ENCODE results near the gene SEC31B. TPM values are rescaled to one million over a fixed set of nuclear protein-coding genes. Genes with fewer than 3 reads are reported as not detected.

The SEC31B gene
- total RNA-seq, 4 donors from 2014 or later: 12.7 to 24.9 (median 17.5) TPM

DNA sequence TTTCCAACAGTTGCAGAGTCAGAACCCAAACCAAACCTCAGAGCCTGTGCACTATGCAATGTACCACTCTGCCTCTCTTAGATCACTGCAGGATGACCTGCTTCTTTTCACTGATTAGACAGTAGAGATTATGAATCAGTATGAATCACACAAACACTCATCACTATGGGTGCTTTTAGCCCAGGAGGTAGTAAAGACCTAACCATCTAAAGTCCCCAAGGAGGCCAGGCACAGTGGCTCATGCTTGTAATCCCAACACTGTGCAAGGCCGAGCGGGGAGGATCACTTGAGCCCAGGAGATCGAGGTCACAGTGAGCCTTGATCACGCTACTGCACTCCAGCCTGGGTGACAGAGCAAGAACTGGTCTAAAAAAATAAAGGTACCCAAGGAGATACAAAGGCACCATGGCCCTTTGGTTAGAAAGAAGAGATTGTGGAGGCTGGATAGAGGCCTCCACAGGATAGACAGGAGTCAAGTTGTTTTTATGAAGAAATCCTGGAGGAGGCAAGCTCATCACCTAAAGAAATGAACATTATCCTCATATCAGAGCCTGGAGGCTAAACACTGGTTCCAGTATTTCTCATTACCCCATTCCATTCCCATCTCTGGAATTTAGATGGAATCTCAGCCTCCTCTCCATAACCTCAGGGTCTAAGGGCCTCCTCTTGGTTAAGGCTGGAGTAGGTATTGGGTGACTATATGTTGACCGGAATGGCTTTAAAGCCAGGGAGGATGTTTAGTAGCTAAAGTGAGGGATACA lies 12.9 kb downstream of the SEC31B start:
- no peak for DNase-seq (ENCODE audit: low spot score in 2 of 2)
- 97 to 98% methylated on average over 5 of the region's 5 CpGs for WGBS, 2 donors
- Histone ChIP-seq H3K27ac (no peak overlapping the region), H3K36me3 (peaks cover 0 to 94% (median 4%) of the 10 kb centered on the region in 3 donors), H3K9me3 (no peaks in the 10 kb centered on the region), H3K4me3 (no peak overlapping the region), H3K27me3 (no peaks in the 10 kb centered on the region), H3K4me1 (no peaks in the 10 kb centered on the region)
- TF ChIP-seq POLR2A (IDR thresholded peaks at IDR 0.05): no peak
- no peak for TF ChIP-seq EP300 (IDR thresholded peaks at IDR 0.05)
- TF ChIP-seq, protein P1, sequence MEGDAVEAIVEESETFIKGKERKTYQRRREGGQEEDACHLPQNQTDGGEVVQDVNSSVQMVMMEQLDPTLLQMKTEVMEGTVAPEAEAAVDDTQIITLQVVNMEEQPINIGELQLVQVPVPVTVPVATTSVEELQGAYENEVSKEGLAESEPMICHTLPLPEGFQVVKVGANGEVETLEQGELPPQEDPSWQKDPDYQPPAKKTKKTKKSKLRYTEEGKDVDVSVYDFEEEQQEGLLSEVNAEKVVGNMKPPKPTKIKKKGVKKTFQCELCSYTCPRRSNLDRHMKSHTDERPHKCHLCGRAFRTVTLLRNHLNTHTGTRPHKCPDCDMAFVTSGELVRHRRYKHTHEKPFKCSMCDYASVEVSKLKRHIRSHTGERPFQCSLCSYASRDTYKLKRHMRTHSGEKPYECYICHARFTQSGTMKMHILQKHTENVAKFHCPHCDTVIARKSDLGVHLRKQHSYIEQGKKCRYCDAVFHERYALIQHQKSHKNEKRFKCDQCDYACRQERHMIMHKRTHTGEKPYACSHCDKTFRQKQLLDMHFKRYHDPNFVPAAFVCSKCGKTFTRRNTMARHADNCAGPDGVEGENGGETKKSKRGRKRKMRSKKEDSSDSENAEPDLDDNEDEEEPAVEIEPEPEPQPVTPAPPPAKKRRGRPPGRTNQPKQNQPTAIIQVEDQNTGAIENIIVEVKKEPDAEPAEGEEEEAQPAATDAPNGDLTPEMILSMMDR (IDR thresholded peaks at IDR 0.05): no peak

DNA sequence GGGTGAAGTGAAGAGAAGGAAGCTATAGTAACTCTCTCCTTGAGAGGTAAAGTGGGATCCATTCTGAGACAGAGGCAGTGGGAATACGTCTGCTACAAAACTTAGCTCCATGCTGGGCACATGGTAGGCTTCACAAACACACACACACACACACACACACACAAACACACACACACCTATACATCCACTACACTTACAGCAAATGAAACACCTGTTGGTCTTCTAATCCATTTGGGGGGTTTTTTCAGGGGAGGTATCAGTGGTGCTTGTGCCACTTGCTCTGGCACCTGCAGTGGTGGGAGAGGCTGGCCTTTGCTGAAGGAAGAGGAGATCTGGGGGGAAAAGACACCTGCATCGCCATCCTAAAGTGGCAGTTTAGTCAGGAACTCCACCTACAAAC lies 14.5 kb downstream of the SEC31B start:
- H3K27me3 ChIP-seq: no peaks in the 10 kb centered on the region
- no peaks in the 10 kb centered on the region for H3K9me3 ChIP-seq
- 96 to 97% methylated on average over 2 of the region's 2 CpGs for WGBS, 2 donors
- TF ChIP-seq, protein P1 (IDR thresholded peaks at IDR 0.05): no peak
- TF ChIP-seq EP300 (IDR thresholded peaks at IDR 0.05) (no peak), POLR2A (IDR thresholded peaks at IDR 0.05) (no peak)
- peaks cover 0 to 94% (median 4%) of the 10 kb centered on the region in 3 donors for H3K36me3 ChIP-seq
- no peak overlapping the region for H3K27ac ChIP-seq
- H3K4me1 ChIP-seq: no peaks in the 10 kb centered on the region
- DNase-seq (ENCODE audit: low spot score in 2 of 2): no peak
- no peak overlapping the region for H3K4me3 ChIP-seq

DNA sequence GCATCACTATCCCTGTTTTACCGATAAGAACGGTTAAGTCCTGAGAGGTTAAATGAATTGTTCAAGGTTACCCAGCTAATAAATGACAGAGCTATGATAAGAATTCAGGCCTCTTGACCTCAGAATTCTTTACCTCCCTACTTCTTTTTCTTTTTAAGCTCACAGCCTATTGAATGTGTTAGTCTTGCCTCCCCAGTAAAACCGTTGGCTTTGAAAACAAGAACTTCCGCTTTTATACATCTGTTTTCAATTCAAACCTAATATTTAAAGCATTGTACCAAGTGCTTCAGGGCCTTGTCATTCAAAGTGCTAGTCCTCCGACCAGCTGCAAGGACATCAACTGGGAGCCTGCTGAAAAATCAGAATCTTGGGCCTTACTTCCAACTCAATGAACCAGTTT lies 15.6 kb downstream of the SEC31B start:
- TF ChIP-seq, protein P1 (IDR thresholded peaks at IDR 0.05): no peak
- TF ChIP-seq EP300 (IDR thresholded peaks at IDR 0.05): no peak
- TF ChIP-seq POLR2A (IDR thresholded peaks at IDR 0.05): no peak
- Histone ChIP-seq H3K4me1 (no peaks in the 10 kb centered on the region), H3K36me3 (peaks cover 0 to 96% (median 4%) of the 10 kb centered on the region in 3 donors), H3K27ac (no peak overlapping the region), H3K9me3 (no peaks in the 10 kb centered on the region), H3K4me3 (no peak overlapping the region), H3K27me3 (no peaks in the 10 kb centered on the region)
- DNase-seq (ENCODE audit: low spot score in 2 of 2): no peak
- 31 to 37% methylated on average over 5 of the region's 5 CpGs for WGBS, 2 donors

DNA sequence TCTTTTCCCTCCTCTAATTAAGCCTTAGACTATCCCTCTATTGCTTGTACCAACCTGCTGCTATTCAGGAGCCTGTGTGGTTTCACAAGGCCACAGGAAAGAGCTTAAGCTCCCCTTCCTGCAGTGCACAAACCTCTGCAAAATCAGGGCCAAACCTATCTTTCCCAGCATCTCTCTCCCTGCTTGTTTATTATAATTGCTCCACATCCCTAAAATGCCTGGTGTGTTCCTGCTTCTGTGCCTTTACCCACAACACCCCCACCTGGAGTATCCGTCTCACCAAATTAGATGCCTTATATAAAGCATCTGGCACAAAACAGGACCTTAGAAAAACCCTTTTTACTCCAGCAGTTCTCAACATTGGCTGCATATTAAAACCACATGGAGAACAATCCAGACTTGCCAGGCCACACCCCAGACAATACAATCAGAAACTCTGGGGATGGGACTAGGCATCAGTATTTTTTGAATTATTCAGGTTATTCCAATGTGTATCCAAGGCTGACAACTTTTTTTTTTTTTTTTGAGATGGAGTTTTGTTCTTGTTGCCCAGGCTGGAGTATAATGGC lies 16.7 kb downstream of the SEC31B start:
- peaks cover 0 to 96% (median 11%) of the 10 kb centered on the region in 3 donors for H3K36me3 ChIP-seq

DNA sequence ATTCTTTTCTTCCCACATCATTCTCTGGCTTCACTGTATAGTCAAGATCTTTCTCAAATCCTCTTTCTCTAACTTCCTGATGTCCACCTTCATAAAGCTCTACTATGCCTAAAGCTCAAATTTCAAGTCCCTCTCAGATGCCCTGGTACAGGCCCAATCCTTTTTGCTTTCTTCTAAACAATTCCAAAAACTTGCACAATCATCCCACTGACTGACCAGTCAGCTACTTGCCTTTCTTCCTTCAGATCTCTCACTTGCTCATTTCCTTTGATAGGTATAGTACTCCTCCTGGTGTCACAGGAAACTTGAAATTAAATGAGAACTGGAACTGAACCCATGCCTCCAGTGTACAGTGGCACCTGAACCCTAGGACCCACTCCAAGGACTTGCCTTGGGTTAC lies 18.2 kb downstream of the SEC31B start:
- Histone ChIP-seq H3K4me1 (no peaks in the 10 kb centered on the region), H3K36me3 (peaks cover 0 to 96% (median 12%) of the 10 kb centered on the region in 3 donors)
- TF ChIP-seq EP300 (IDR thresholded peaks at IDR 0.05) (no peak), POLR2A (IDR thresholded peaks at IDR 0.05) (no peak)
- TF ChIP-seq, protein P1 (IDR thresholded peaks at IDR 0.05): no peak

More for the DNA sequence above, 16.7 kb downstream of the SEC31B start:
- 71 to 75% methylated on average over 1 of the region's 1 CpG for WGBS, 2 donors
- TF ChIP-seq, protein P1 (IDR thresholded peaks at IDR 0.05): no peak
- no peak for TF ChIP-seq EP300 (IDR thresholded peaks at IDR 0.05)
- TF ChIP-seq POLR2A (IDR thresholded peaks at IDR 0.05): no peak
- H3K27me3 ChIP-seq: no peaks in the 10 kb centered on the region
- H3K9me3 ChIP-seq: no peaks in the 10 kb centered on the region
- H3K4me1 ChIP-seq: no peaks in the 10 kb centered on the region
- H3K4me3 ChIP-seq: no peak overlapping the region
- DNase-seq (ENCODE audit: low spot score in 2 of 2): no peak
- H3K27ac ChIP-seq: no peak overlapping the region

More for the DNA sequence above, 18.2 kb downstream of the SEC31B start:
- Histone ChIP-seq H3K27me3 (no peaks in the 10 kb centered on the region), H3K9me3 (no peaks in the 10 kb centered on the region), H3K4me3 (no peak overlapping the region), H3K27ac (no peak overlapping the region)
- no peak for DNase-seq (ENCODE audit: low spot score in 2 of 2)

Measured in tibial nerve (tissue), 4 donors.